ENCODE measurements around the gene GGTLC1. TPM values are rescaled to one million over a fixed set of nuclear protein-coding genes. Genes with fewer than 3 reads are reported as not detected.

Gene GGTLC1
- total RNA-seq, result not detected

GRCh38 chr20:23988561-23988960 lies at the start of gene GGTLC1:
Gene GGTLC1, minus strand, starts transcription at chr20:23988779. Its CDS starts 2,168 bp downstream, at chr20:23986611.
- Histone ChIP-seq H3K9me3 (ENCODE audit: low read depth, low read length) (no peaks in the 10 kb centered on the region), H3K4me3 (ENCODE audit: low read length) (no peak within 1 kb of the TSS), H3K27me3 (ENCODE audit: insufficient read depth, low read length) (no peaks in the 10 kb centered on the region), H3K4me1 (ENCODE audit: insufficient read depth, low read length) (no peaks in the 10 kb centered on the region)

GRCh38 chr20:24034820-24035219 lies 46.2 kb upstream of the GGTLC1 start:
- Histone ChIP-seq H3K4me3 (ENCODE audit: low read length) (no peak overlapping the region), H3K9me3 (ENCODE audit: low read depth, low read length) (no peaks in the 10 kb centered on the region), H3K4me1 (ENCODE audit: insufficient read depth, low read length) (peaks cover 10% of the 10 kb centered on the region), H3K27me3 (ENCODE audit: insufficient read depth, low read length) (no peaks in the 10 kb centered on the region)

- peaks cover 10% of the 10 kb centered on the region for H3K4me1 ChIP-seq (ENCODE audit: insufficient read depth, low read length)
- H3K4me3 ChIP-seq (ENCODE audit: low read length), result no peak overlapping the region
- no peaks in the 10 kb centered on the region for H3K9me3 ChIP-seq (ENCODE audit: low read depth, low read length)
- H3K27me3 ChIP-seq (ENCODE audit: insufficient read depth, low read length), result no peaks in the 10 kb centered on the region
These were observed 45.0 kb upstream of the GGTLC1 start for GRCh38 chr20:24033565-24033964.

GRCh38 chr20:24033151-24033550 lies 44.6 kb upstream of the GGTLC1 start:
- H3K4me1 ChIP-seq (ENCODE audit: insufficient read depth, low read length), result peaks cover 10% of the 10 kb centered on the region
- H3K27me3 ChIP-seq (ENCODE audit: insufficient read depth, low read length), result no peaks in the 10 kb centered on the region

GRCh38 chr20:24032400-24032898 lies 43.9 kb upstream of the GGTLC1 start:
- H3K27me3 ChIP-seq (ENCODE audit: insufficient read depth, low read length), result no peaks in the 10 kb centered on the region
- H3K9me3 ChIP-seq (ENCODE audit: low read depth, low read length), result no peaks in the 10 kb centered on the region
- H3K4me3 ChIP-seq (ENCODE audit: low read length), result no peak overlapping the region
- H3K4me1 ChIP-seq (ENCODE audit: insufficient read depth, low read length), result peaks cover 13% of the 10 kb centered on the region

More at GRCh38 chr20:24033151-24033550, 44.6 kb upstream of the GGTLC1 start:
- no peak overlapping the region for H3K4me3 ChIP-seq (ENCODE audit: low read length)
- H3K9me3 ChIP-seq (ENCODE audit: low read depth, low read length), result no peaks in the 10 kb centered on the region

- no peaks in the 10 kb centered on the region for H3K27me3 ChIP-seq (ENCODE audit: insufficient read depth, low read length)
- no peaks in the 10 kb centered on the region for H3K9me3 ChIP-seq (ENCODE audit: low read depth, low read length)
- H3K4me3 ChIP-seq (ENCODE audit: low read length), result no peak overlapping the region
- peaks cover 10% of the 10 kb centered on the region for H3K4me1 ChIP-seq (ENCODE audit: insufficient read depth, low read length)
These were observed 38.6 kb upstream of the GGTLC1 start for GRCh38 chr20:24027229-24027628.

GRCh38 chr20:24022621-24023180 lies 34.1 kb upstream of the GGTLC1 start:
- no peaks in the 10 kb centered on the region for H3K9me3 ChIP-seq (ENCODE audit: low read depth, low read length)
- H3K4me3 ChIP-seq (ENCODE audit: low read length), result no peak overlapping the region

GRCh38 chr20:24018796-24019195 lies 30.2 kb upstream of the GGTLC1 start:
- H3K4me3 ChIP-seq (ENCODE audit: low read length), result no peak overlapping the region
- no peaks in the 10 kb centered on the region for H3K9me3 ChIP-seq (ENCODE audit: low read depth, low read length)
- H3K4me1 ChIP-seq (ENCODE audit: insufficient read depth, low read length), result no peaks in the 10 kb centered on the region
- H3K27me3 ChIP-seq (ENCODE audit: insufficient read depth, low read length), result no peaks in the 10 kb centered on the region

More at GRCh38 chr20:24022621-24023180, 34.1 kb upstream of the GGTLC1 start:
- Histone ChIP-seq H3K4me1 (ENCODE audit: insufficient read depth, low read length) (peaks cover 6% of the 10 kb centered on the region), H3K27me3 (ENCODE audit: insufficient read depth, low read length) (no peaks in the 10 kb centered on the region)

GRCh38 chr20:24017458-24017755 lies 28.8 kb upstream of the GGTLC1 start:
- H3K27me3 ChIP-seq (ENCODE audit: insufficient read depth, low read length), result no peaks in the 10 kb centered on the region
- H3K4me3 ChIP-seq (ENCODE audit: low read length), result no peak overlapping the region
- H3K4me1 ChIP-seq (ENCODE audit: insufficient read depth, low read length), result no peaks in the 10 kb centered on the region
- H3K9me3 ChIP-seq (ENCODE audit: low read depth, low read length), result no peaks in the 10 kb centered on the region

GRCh38 chr20:24016607-24017457 lies 28.3 kb upstream of the GGTLC1 start:
- H3K9me3 ChIP-seq (ENCODE audit: low read depth, low read length), result no peaks in the 10 kb centered on the region
- H3K4me3 ChIP-seq (ENCODE audit: low read length), result no peak overlapping the region
- no peaks in the 10 kb centered on the region for H3K4me1 ChIP-seq (ENCODE audit: insufficient read depth, low read length)
- no peaks in the 10 kb centered on the region for H3K27me3 ChIP-seq (ENCODE audit: insufficient read depth, low read length)

GRCh38 chr20:24013953-24014352 lies 25.4 kb upstream of the GGTLC1 start:
- H3K4me1 ChIP-seq (ENCODE audit: insufficient read depth, low read length), result peaks cover 7% of the 10 kb centered on the region
- H3K9me3 ChIP-seq (ENCODE audit: low read depth, low read length), result no peaks in the 10 kb centered on the region
- no peak overlapping the region for H3K4me3 ChIP-seq (ENCODE audit: low read length)
- H3K27me3 ChIP-seq (ENCODE audit: insufficient read depth, low read length), result no peaks in the 10 kb centered on the region

GRCh38 chr20:24011282-24011681 lies 22.7 kb upstream of the GGTLC1 start:
- Histone ChIP-seq H3K4me3 (ENCODE audit: low read length) (no peak overlapping the region), H3K27me3 (ENCODE audit: insufficient read depth, low read length) (no peaks in the 10 kb centered on the region), H3K4me1 (ENCODE audit: insufficient read depth, low read length) (peaks cover 7% of the 10 kb centered on the region), H3K9me3 (ENCODE audit: low read depth, low read length) (no peaks in the 10 kb centered on the region)

- Histone ChIP-seq H3K4me1 (ENCODE audit: insufficient read depth, low read length) (peaks cover 7% of the 10 kb centered on the region), H3K4me3 (ENCODE audit: low read length) (no peak overlapping the region), H3K9me3 (ENCODE audit: low read depth, low read length) (no peaks in the 10 kb centered on the region), H3K27me3 (ENCODE audit: insufficient read depth, low read length) (no peaks in the 10 kb centered on the region)
These were observed 19.2 kb upstream of the GGTLC1 start for GRCh38 chr20:24007758-24008157.

- Histone ChIP-seq H3K9me3 (ENCODE audit: low read depth, low read length) (no peaks in the 10 kb centered on the region), H3K4me3 (ENCODE audit: low read length) (no peak overlapping the region), H3K4me1 (ENCODE audit: insufficient read depth, low read length) (peaks cover 7% of the 10 kb centered on the region), H3K27me3 (ENCODE audit: insufficient read depth, low read length) (no peaks in the 10 kb centered on the region)
These were observed 18.6 kb upstream of the GGTLC1 start for GRCh38 chr20:24007073-24007595.

- H3K27me3 ChIP-seq (ENCODE audit: insufficient read depth, low read length), result no peaks in the 10 kb centered on the region
- no peaks in the 10 kb centered on the region for H3K9me3 ChIP-seq (ENCODE audit: low read depth, low read length)
- no peak overlapping the region for H3K4me3 ChIP-seq (ENCODE audit: low read length)
- H3K4me1 ChIP-seq (ENCODE audit: insufficient read depth, low read length), result peaks cover 7% of the 10 kb centered on the region
These were observed 18.0 kb upstream of the GGTLC1 start for GRCh38 chr20:24006626-24007025.
